ENCODE data around the gene DYSF.
"Not testable (repeated sequence)": the region's sequence is repeated elsewhere in the genome, so short reads cannot be mapped to it uniquely, and the experiment has no call there.

The DYSF gene

GRCh38 chr2:71629771-71630453 lies 176.6 kb downstream of the DYSF start:
- H3K27ac ChIP-seq = no peak overlapping the region
- DNase-seq (ENCODE audit: low read depth, low spot score) = no peak

GRCh38 chr2:71630454-71631328 lies 177.3 kb downstream of the DYSF start:
- no peak overlapping the region for H3K27ac ChIP-seq
- no peak for DNase-seq (ENCODE audit: low read depth, low spot score)

GRCh38 chr2:71631411-71631931 lies 178.1 kb downstream of the DYSF start:
- no peak overlapping the region for H3K27ac ChIP-seq
- no peak for DNase-seq (ENCODE audit: low read depth, low spot score)

- no peak for DNase-seq (ENCODE audit: low read depth, low spot score)
- no peak overlapping the region for H3K27ac ChIP-seq
Observed at GRCh38 chr2:71633086-71633485, 179.7 kb downstream of the DYSF start.

DNA sequence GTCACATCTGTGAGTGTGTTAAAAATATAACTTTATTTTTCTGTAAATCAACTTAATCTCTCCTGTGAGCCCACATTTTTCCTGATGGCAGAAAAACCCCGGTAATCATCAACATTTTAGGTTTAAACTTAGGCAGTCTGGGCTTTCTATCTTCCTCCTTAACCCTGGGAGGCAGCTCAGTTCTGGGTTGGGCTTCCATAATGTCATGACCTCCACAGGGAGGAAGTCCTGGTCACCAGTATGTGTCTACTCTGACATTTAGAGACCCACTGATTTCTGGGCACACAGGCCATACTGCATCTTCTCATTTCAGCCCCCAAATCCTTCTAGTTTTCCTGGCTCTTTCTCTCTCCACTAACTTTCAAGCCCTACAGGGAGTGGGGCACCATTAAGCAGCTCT lies 181.2 kb downstream of the DYSF start:
- H3K27ac ChIP-seq = no peak overlapping the region
- no peak for DNase-seq (ENCODE audit: low read depth, low spot score)

GRCh38 chr2:71635798-71636197 lies 182.4 kb downstream of the DYSF start:
- H3K27ac ChIP-seq = no peak overlapping the region
- no peak for DNase-seq (ENCODE audit: low read depth, low spot score)

GRCh38 chr2:71637168-71637567 lies 183.8 kb downstream of the DYSF start:
- DNase-seq (ENCODE audit: low read depth, low spot score) = no peak
- H3K27ac ChIP-seq = no peak overlapping the region

DNA sequence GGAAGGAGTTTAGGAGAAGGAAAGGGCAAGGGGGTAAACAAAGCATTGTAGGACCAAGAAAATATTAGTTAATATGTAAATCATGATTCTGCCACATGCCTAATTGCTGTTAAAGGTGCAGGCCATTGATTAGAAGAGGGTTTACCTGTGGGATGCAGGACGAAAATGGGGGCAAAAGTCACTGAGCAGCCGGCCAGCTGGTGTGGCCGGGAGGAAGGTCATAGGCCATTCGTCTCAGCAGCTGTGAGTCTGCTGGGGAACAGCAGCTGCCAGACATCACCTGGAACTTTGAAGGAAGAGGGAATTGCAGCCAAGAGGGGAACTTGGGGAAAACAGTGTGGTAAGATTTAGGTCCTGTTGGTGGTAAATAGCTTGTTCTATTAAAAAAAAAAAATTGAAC lies 184.4 kb downstream of the DYSF start:
- H3K27ac ChIP-seq = no peak overlapping the region
- no peak for DNase-seq (ENCODE audit: low read depth, low spot score)

DNA sequence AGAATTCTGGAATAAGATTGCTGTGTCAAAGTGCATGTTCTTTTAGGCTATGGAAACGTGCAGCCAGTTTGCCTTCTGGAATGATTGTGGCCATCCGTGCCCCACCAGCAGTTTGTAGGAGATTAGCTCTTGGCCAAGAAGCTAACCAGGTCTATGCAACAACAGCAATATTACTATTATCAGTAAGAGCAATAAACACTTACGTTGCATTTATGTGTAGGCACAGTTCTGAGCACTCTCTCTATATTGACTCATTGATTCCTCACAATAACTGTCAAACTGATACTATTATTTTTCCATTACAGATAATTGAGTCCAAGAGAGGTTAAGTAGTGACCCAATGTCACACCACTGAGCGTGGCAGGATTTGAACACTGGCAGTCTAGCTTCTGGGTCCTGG lies 186.4 kb downstream of the DYSF start:
- no peak overlapping the region for H3K27ac ChIP-seq

DNA sequence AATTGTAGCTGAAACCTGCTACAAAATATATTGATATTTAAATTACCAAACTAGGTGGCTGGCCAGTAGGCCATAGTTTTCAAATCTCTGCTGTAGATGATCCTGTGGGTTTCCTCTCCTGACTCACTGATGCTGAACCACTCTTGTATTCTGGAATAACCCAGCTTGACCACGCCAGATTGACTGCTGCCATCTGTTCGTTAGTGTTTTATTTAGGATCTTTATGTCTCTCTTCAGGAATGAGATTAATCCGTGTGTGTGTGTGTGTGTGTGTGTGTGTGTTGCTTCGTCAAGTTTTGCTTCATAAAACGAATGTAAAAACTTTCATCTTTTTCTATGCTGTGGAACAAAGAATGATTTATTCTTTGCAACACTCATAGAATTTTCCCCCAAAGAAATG lies 187.1 kb downstream of the DYSF start:
- no peak overlapping the region for H3K27ac ChIP-seq
- no peak for DNase-seq (ENCODE audit: low read depth, low spot score)

More for the DNA sequence above, 186.4 kb downstream of the DYSF start:
- DNase-seq (ENCODE audit: low read depth, low spot score) = no peak

DNA sequence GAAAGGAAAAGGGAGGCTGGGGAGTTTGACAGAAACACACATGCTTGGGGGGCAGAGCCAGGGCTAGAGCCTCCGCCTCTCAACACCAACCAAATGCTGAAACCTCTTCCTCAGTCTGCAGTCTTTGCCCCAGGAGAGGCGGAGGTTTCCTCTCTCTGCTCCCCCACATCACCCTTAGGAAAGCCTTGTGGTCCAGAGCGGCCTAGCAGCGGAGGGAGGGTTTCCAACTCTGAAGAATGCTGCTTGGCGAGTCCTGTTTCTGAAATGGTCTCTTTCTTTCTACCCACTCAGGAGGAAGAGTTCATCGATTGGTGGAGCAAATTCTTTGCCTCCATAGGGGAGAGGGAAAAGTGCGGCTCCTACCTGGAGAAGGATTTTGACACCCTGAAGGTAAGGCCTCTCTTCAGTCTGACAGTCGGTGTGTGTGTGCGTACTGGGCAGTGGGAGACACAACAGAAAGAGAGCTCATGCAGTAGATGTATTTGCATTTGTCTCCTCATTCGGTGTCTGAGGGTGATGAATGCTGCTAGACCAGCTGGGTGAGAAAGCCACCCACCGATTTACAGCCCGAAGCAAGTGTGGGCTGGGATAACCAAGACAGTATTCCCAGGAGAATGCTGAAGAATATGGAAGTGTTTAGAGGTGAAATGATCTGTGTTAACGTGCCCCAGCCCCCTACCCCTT lies 190.5 kb downstream of the DYSF start:
- H3K27ac ChIP-seq = no peak overlapping the region
- no peak for DNase-seq (ENCODE audit: low read depth, low spot score)

DNA sequence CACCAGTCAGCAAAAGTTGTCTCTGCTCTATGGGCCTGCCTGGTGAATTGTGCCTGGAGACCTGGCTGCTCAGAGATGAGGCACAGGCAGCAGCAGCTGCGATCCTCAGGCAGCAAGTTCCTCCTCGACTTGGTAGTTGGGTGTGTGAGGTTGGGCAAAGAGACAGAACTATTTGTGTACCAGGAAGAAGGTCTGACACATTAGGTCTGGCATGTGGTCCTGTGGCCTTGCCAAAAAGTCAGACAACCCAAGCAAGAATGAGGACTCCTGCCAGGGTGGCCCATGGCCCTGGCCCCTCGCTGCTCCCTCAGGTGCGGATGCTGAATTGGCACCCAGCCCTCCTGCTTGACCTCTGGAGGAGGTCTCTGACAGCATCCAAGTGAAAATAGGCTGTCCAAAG lies 192.7 kb downstream of the DYSF start:
- H3K27ac ChIP-seq = no peak overlapping the region
- DNase-seq (ENCODE audit: low read depth, low spot score) = peak; percentile 73

DNA sequence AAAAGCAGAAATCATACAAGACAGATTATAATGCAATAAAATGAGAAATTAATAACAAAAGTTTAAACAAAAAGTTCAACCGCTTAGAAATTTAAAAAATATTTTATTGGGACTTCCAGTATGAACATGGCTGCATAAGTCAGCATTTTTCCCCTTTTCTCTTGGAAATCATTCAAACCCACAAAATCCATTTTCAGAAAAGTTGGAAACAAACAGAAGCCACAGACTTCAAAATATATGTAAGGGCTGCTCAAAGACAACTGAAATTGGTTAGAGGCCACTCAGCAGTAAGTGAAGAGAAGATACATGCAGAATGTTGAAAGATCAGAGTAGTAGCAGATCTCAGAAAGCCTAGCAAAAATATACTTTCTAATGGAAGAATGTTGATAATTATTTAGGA lies 194.0 kb downstream of the DYSF start:
- no peak overlapping the region for H3K27ac ChIP-seq
- no peak for DNase-seq (ENCODE audit: low read depth, low spot score)

DNA sequence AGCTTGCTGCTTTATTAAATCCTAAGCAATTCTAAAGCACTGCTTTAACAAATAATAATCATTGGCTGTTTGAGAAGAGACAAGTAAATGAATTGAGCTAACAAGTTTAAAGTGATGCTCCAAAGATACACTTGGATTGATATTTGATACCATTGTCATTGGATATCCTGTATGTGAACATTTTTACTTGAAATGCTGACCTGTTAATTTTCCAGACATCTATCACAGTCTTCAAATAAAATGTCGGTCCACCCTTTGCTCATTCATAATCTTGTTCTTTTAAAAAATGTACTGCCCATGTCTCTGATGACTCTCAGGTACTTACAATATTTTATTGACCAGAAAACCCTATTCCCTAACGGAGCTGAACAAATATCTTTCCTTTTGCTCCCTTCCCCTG lies 202.1 kb downstream of the DYSF start:
- DNase-seq (ENCODE audit: low read depth, low spot score) = no peak
- no peak overlapping the region for H3K27ac ChIP-seq

DNA sequence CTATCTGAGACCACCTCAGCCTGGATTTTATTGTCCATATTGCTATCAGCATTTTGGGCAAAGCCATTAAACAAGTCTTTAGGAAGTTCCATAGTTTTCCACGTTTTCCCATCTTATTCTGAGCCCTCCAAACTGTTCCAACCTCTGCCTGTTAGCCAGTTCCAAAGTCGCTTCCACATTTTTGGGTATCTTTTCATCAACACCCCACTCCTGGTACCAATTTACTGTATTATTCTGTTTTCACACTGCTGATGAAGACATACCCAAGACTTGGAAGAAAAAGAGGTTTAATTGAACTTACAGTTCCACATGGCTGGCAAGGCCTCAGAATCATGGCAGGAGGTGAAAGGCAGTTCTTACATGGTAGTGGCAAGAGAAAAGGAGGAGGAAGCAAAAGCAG lies 204.9 kb downstream of the DYSF start:
- not testable (repeated sequence) for DNase-seq (ENCODE audit: low read depth, low spot score); H3K27ac ChIP-seq

DNA sequence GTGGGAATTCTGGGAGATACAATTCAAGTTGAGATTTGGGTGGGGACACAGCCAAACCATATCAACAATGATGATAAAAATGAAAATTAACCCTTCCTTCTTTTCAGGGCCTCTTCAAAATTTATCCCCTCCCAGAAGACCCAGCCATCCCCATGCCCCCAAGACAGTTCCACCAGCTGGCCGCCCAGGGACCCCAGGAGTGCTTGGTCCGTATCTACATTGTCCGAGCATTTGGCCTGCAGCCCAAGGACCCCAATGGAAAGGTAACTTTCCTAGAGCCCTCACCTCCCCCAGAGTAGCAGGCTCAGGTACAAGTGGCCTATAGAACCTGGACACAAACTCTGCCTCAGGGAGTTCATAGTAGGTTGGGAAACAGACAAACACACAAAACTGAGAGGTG lies 205.4 kb downstream of the DYSF start:
- no peak overlapping the region for H3K27ac ChIP-seq
- no peak for DNase-seq (ENCODE audit: low read depth, low spot score)

DNA sequence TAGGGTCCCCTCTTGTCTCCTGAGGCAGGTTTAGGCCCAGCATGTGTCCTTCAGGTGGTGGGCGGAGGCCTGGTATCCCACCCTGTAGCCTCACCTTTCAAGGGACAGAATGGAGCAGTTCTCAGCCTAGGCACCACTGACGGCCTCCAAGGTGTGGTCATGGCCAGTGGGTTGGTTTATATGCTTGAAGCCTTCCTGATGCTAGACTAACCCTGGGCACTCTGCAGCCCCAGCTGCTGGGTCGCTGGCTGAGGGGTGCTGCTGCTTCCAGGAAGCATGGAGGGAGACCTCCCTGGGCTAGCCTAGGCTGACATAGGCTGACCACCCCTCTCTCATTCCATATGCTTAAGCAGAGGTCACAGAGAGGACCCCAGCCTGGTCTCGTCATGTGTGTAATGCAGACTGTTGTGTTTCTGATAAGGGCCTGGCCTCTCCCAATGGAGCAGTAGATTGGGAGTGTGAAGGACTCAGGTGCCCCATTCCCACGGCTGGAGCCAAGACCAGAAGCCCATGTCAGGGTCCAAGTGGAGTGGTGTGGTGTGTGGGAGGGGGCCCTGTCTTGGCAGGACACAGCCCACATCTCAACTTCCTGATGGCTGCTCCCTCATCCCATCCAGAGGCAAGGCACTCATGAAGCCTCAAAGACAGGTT lies 206.6 kb downstream of the DYSF start:
- no peak for DNase-seq (ENCODE audit: low read depth, low spot score)
- no peak overlapping the region for H3K27ac ChIP-seq

DNA sequence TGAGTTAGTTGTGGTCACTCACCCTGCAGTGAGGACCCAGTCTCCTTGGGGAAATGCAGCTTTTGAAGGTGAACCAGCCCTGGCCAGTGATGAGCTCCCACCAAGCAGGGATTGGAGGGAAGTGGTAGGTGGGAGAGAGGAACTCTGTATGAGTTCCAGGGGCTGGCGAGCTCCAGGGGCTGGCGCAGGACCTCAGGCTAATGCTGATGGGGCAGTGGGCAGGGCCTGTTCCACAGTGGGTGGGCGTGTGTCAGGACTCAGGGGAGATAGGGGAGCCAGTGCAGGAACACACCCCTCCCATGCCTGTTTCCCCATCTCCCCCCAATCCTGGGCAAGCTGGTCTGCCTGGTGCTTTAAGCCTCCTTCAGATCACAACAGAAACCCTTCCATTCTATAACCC lies 208.4 kb downstream of the DYSF start:
- DNase-seq (ENCODE audit: low read depth, low spot score) = no peak

DNA sequence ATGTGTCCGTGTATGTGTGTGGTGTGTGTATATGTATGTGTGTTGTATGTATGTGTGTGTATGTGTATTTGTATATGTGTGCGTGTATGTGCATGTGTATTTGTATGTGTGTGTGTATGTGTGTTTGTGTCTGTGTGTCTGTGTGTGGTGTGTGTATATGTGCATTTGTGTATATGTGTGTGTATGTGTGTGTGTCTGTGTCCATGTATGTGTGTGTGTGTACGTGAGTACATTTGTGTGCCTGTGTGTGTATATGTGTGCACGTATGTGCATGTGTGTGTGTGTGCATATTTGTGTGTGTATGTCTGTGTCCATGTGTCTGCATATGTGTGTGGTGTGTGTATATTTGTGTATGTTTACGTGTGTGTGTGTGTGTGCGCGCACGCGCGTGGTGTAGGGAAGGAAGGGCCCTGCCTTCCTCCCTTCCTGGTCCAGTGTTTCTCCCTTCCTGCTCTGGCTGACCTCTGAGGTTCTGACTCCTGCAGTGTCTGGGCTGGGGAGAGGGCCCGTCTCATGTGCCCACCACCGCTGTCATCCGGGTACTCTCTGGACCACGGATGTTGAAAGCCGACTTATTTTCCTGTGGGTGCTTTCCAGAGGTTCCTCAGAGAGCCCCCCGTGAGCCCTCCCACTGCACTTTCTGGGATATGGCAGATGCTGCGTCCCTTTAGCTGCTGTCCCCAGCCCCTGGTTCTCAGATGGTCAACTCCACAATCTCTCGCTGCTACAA lies 209.5 kb downstream of the DYSF start:
- DNase-seq (ENCODE audit: low read depth, low spot score) = no peak
- no peak overlapping the region for H3K27ac ChIP-seq

More for the DNA sequence above, 208.4 kb downstream of the DYSF start:
- H3K27ac ChIP-seq = no peak overlapping the region

DNA sequence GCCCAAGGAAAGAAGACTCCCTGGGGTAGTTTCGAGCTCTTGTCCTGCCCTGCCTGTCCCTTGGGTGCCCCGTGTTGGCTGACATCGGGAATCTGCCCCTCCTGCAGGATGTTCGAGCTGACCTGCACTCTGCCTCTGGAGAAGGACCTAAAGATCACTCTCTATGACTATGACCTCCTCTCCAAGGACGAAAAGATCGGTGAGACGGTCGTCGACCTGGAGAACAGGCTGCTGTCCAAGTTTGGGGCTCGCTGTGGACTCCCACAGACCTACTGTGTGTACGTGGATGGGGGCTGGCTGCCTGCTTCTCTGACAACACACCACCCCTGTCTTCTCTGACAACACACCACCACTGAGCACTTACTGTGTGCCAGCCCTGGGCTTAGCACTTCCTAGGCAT lies 210.8 kb downstream of the DYSF start:
- no peak for DNase-seq (ENCODE audit: low read depth, low spot score)
- no peak overlapping the region for H3K27ac ChIP-seq

Data from epithelial cell of prostate (primary cell).